NCI-H2081 (cell line): Measurements from ENCODE around the gene CLDN5.
A peak's percentile ranks its signal among the peaks of the same experiment; 100 is the strongest.

Experiments used
- DNase-seq, 2 experiments: peaks; one replicate each; lab custom pipeline; 2025; lab: John Stamatoyannopoulos, UW

Gene CLDN5

GRCh38 chr22:19504900-19505734 lies 19.1 kb downstream of the CLDN5 start:
- DNase-seq, result no peak

- DNase-seq, result no peak
Observed at GRCh38 chr22:19503869-19504268, 20.3 kb downstream of the CLDN5 start.

- no peak for DNase-seq
Observed at GRCh38 chr22:19503367-19503766, 20.8 kb downstream of the CLDN5 start.

GRCh38 chr22:19501897-19502447 lies 22.2 kb downstream of the CLDN5 start:
- no peak for DNase-seq

- DNase-seq, result no peak
Observed at GRCh38 chr22:19499880-19500242, 24.3 kb downstream of the CLDN5 start.

- no peak for DNase-seq
Observed at GRCh38 chr22:19499236-19499879, 24.9 kb downstream of the CLDN5 start.

GRCh38 chr22:19498866-19499190 lies 25.4 kb downstream of the CLDN5 start:
- no peak for DNase-seq

GRCh38 chr22:19498154-19498865 lies 25.9 kb downstream of the CLDN5 start:
- DNase-seq, result no peak

GRCh38 chr22:19497245-19497644 lies 27.0 kb downstream of the CLDN5 start:
- peak; percentile 18 to 67 for DNase-seq

- no peak for DNase-seq
Observed at GRCh38 chr22:19496324-19496630, 27.9 kb downstream of the CLDN5 start.

- DNase-seq, result peak in 1 of 2 experiments; percentile 9
Observed at GRCh38 chr22:19495562-19496323, 28.5 kb downstream of the CLDN5 start.

GRCh38 chr22:19494676-19495173 lies 29.5 kb downstream of the CLDN5 start:
- DNase-seq, result no peak

GRCh38 chr22:19494001-19494560 lies 30.1 kb downstream of the CLDN5 start:
- DNase-seq, result no peak

GRCh38 chr22:19492504-19493174 lies 31.6 kb downstream of the CLDN5 start:
- DNase-seq, result no peak

- DNase-seq, result no peak
Observed at GRCh38 chr22:19490628-19491230, 33.5 kb downstream of the CLDN5 start.

- DNase-seq, result no peak
Observed at GRCh38 chr22:19488884-19489843, 35.0 kb downstream of the CLDN5 start.

- no peak for DNase-seq
Observed at GRCh38 chr22:19488285-19488684, 35.9 kb downstream of the CLDN5 start.

GRCh38 chr22:19483481-19484244 lies 40.5 kb downstream of the CLDN5 start:
- DNase-seq, result no peak

- DNase-seq, result no peak
Observed at GRCh38 chr22:19482297-19482696, 41.9 kb downstream of the CLDN5 start.
